K562 (cell line): ENCODE measurements around the gene IGSF3. TPM values are rescaled to one million over a fixed set of nuclear protein-coding genes. Genes with fewer than 3 reads are reported as not detected.
A peak's percentile ranks its signal among the peaks of the same experiment; 100 is the strongest.

ENCODE experiments used
- CCNT2 ChIP-seq: IDR thresholded peaks from 2 replicates; pipeline ENCODE4 v1.6.1; 2011; ENCODE audit warnings: borderline replicate concordance, low read depth, mild to moderate bottlenecking, moderate library complexity, mixed read lengths, low read length; ENCODE audit not compliant: insufficient read length; ENCODE audit errors: extremely low read depth
- GATAD2B ChIP-seq: fragments of 450-650 bp; IDR thresholded peaks from 2 replicates; pipeline ENCODE4 v1.6.1; 2017; ENCODE audit warnings: mild to moderate bottlenecking, borderline replicate concordance
- HDAC6 ChIP-seq: IDR thresholded peaks from 2 replicates; pipeline ENCODE4 v1.6.1; 2012; ENCODE audit warnings: low read depth, mild to moderate bottlenecking, control low read depth, inconsistent platforms, low read length, moderate library complexity
- JUN ChIP-seq, 2 experiments: sonication (generic) in 1 of 2; formaldehyde crosslinking in 1 of 2; IDR thresholded peaks; 2 replicates each; pipeline versions ENCODE4 v1.6.1 to v1.8.0; 2012 to 2022; ENCODE audit warnings: borderline replicate concordance in 2 of 2, mild to moderate bottlenecking in 2 of 2, improper control_type of control experiment in 1 of 2, low read depth in 1 of 2, low read length in 1 of 2, missing genetic modification reagents in 1 of 2
- JUNB ChIP-seq: fragments of 450-650 bp; formaldehyde crosslinking; conservative IDR thresholded peaks from 2 replicates; pipeline ENCODE4 v1.4.0; 2020; ENCODE audit warnings: mild to moderate bottlenecking
- NRF1 ChIP-seq, 2 experiments: fragments of 450-650 bp; IDR thresholded peaks in 1 of 2; conservative IDR thresholded peaks in 1 of 2; 2 replicates each; pipeline ENCODE4 v1.6.1; 2014; ENCODE audit warnings: mild to moderate bottlenecking in 2 of 2
- PCBP1 ChIP-seq: fragments of 200-400 bp; formaldehyde crosslinking; IDR thresholded peaks from 2 replicates; pipeline ENCODE4 v1.6.1; 2018; ENCODE audit warnings: mild to moderate bottlenecking, low read depth, low read length; ENCODE audit not compliant: poor library complexity, severe bottlenecking
- PHF8 ChIP-seq: fragments of 200-600 bp; sonication (generic); IDR thresholded peaks from 2 replicates; pipeline ENCODE4 v1.6.1; 2012; ENCODE audit warnings: mixed run types, mild to moderate bottlenecking, inconsistent platforms, low read length, moderate library complexity, borderline replicate concordance
- POLR2G ChIP-seq: fragments of 200-400 bp; formaldehyde crosslinking; IDR thresholded peaks from 2 replicates; pipeline ENCODE4 v1.6.1; 2017; ENCODE audit warnings: low read depth, mild to moderate bottlenecking, antibody characterized with exemption, low read length, moderate library complexity
- SIN3A ChIP-seq, 2 experiments: fragments of 150-350 bp in 1 of 2; IDR thresholded peaks; 2 replicates each; pipeline ENCODE4 v1.6.1; 2011 to 2016; ENCODE audit warnings: borderline replicate concordance in 2 of 2, low read depth in 2 of 2, low read length in 2 of 2, mild to moderate bottlenecking in 2 of 2, moderate library complexity in 2 of 2; ENCODE audit not compliant: control insufficient read depth in 1 of 2
- SMAD4 ChIP-seq: fragments of 250-450 bp; sonication (Bioruptor Pico); conservative IDR thresholded peaks from 2 replicates; pipeline ENCODE4 v1.8.0; 2021; ENCODE audit warnings: inconsistent platforms, mild to moderate bottlenecking, moderate library complexity
- SPI1 ChIP-seq: IDR thresholded peaks from 2 replicates; pipeline ENCODE4 v1.6.1; 2011; ENCODE audit warnings: low read depth, low read length, control low read depth, borderline replicate concordance
- SRSF7 ChIP-seq: fragments of 200-400 bp; formaldehyde crosslinking; optimal IDR thresholded peaks from 2 replicates; pipeline ENCODE3; 2017; ENCODE audit warnings: mild to moderate bottlenecking, low read depth, low read length
- TBP ChIP-seq: optimal IDR thresholded peaks from 2 replicates; pipeline ENCODE3; 2011; ENCODE audit warnings: low read depth, low read length, improper control_type of control experiment
- VEZF1 ChIP-seq: fragments of 200-800 bp; sonication (Bioruptor generic); IDR thresholded peaks from 2 replicates; pipeline ENCODE4 v1.6.1; 2017; ENCODE audit warnings: missing genetic modification characterization, missing compliant biosample characterization
- YY1 ChIP-seq, 3 experiments: IDR thresholded peaks; 2 replicates each; pipeline ENCODE4 v1.6.1; 2011; ENCODE audit warnings: low read length in 2 of 3, mild to moderate bottlenecking in 2 of 3, moderate library complexity in 2 of 3, borderline replicate concordance in 1 of 3, control low read depth in 1 of 3, low read depth in 1 of 3; ENCODE audit not compliant: insufficient read depth in 3 of 3, insufficient replicate concordance in 2 of 3, control insufficient read depth in 1 of 3, insufficient read length in 1 of 3; ENCODE audit errors: extremely low read depth in 1 of 3
- ZBTB7A ChIP-seq: IDR thresholded peaks from 2 replicates; pipeline ENCODE4 v1.6.1; 2011; ENCODE audit warnings: low read depth, mild to moderate bottlenecking, low read length, moderate library complexity, borderline replicate concordance; ENCODE audit not compliant: control insufficient read depth
- polyA plus RNA-seq, 8 experiments: library from polyadenylated mRNA; depleted of rRNA in 4 of 8; stranded (reverse) in 5 of 8; unstranded in 3 of 8; fragments of >200 nt; fragmentation: Nextera tagmentation in 2 of 8; fragmentation: Illumina TruSeq in 1 of 8; extraction: Ambion mirVana in 2 of 8; extraction: Trizol in 1 of 8; gene quantifications; 2 replicates each; pipeline versions ENCODE4 v1.2.1 to v1.2.3, GENCODE V29; 2011 to 2014; ENCODE audit warnings: inconsistent platforms in 1 of 8, missing spikeins in 1 of 8
- total RNA-seq, 7 experiments: library from RNA; depleted of rRNA in 6 of 7; stranded (reverse); fragments of >200 nt in 6 of 7; fragmentation: Illumina TruSeq in 2 of 7; extraction: Trizol in 2 of 7; gene quantifications; 2 replicates each; pipeline versions ENCODE4 v1.2.1 to v1.2.3, GENCODE V29; 2011 to 2021; ENCODE audit warnings: low replicate concordance in 1 of 7
- TF ChIP-seq, protein P1 (sequence below): fragments of 450-650 bp; IDR thresholded peaks from 2 replicates; pipeline ENCODE4 v1.6.1; 2017; ENCODE audit warnings: antibody characterized with exemption, mild to moderate bottlenecking

Gene IGSF3
- total and polyA plus RNA-seq, 9 of the 15 experiments (the other 6 are each of a cell fraction or from before 2014, with no cell fraction given) = 1.1 to 15.0 (median 8.3) TPM

DNA sequence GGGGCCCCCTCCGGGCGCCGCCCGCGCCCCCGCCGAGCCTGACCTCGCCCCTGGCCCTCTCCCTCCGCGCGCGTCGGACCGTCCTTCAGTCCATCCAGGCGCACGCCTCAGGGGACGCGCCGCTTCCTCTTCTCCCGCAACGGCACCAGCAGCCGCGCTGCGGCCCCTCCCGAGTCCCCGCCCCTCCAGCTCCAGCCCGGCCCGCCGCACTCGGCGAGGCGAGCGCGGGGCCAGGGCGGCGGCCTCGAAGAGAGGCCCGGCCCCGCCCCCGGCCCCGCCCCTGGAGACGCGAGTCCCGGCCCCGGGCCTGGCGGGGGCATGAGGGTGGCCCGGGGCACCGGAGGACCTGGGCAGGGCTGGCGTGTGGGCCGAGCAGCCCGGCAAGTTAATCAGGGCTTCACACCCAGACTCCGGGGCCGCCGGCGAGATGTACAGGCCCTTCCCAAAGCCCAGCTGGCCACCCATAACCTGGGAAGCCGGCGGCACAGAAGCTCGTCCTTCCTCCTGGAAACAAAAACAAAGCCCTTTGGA is at the start of gene IGSF3 (continued):
- TF ChIP-seq SPI1 = peak; percentile 82
- TF ChIP-seq SIN3A (IDR thresholded peaks at IDR 0.05; ENCODE audit: borderline replicate concordance in 2 of 2, control insufficient read depth in 1 of 2, low read depth in 2 of 2, low read length in 2 of 2) = peak in 1 of 2 experiments; percentile 51; a peak in 1 of 4 replicates
- peak; percentile 84 for TF ChIP-seq PCBP1
- TF ChIP-seq PHF8 = peak; percentile 33; the same call in 1 of the 2 replicates
- TF ChIP-seq NRF1 (conservative IDR thresholded peaks at IDR 0.05 in 1 of 2, IDR thresholded peaks at IDR 0.05 in 1 of 2) = peak in 1 of 2 experiments; percentile 18; a peak in 2 of 4 replicates
- TF ChIP-seq CCNT2 = peak; percentile 86
- no peak for TF ChIP-seq HDAC6
- peak; percentile 80 for TF ChIP-seq VEZF1 (CRISPR knock-in tag)
- TF ChIP-seq SRSF7 = no peak
- TF ChIP-seq, protein P1, sequence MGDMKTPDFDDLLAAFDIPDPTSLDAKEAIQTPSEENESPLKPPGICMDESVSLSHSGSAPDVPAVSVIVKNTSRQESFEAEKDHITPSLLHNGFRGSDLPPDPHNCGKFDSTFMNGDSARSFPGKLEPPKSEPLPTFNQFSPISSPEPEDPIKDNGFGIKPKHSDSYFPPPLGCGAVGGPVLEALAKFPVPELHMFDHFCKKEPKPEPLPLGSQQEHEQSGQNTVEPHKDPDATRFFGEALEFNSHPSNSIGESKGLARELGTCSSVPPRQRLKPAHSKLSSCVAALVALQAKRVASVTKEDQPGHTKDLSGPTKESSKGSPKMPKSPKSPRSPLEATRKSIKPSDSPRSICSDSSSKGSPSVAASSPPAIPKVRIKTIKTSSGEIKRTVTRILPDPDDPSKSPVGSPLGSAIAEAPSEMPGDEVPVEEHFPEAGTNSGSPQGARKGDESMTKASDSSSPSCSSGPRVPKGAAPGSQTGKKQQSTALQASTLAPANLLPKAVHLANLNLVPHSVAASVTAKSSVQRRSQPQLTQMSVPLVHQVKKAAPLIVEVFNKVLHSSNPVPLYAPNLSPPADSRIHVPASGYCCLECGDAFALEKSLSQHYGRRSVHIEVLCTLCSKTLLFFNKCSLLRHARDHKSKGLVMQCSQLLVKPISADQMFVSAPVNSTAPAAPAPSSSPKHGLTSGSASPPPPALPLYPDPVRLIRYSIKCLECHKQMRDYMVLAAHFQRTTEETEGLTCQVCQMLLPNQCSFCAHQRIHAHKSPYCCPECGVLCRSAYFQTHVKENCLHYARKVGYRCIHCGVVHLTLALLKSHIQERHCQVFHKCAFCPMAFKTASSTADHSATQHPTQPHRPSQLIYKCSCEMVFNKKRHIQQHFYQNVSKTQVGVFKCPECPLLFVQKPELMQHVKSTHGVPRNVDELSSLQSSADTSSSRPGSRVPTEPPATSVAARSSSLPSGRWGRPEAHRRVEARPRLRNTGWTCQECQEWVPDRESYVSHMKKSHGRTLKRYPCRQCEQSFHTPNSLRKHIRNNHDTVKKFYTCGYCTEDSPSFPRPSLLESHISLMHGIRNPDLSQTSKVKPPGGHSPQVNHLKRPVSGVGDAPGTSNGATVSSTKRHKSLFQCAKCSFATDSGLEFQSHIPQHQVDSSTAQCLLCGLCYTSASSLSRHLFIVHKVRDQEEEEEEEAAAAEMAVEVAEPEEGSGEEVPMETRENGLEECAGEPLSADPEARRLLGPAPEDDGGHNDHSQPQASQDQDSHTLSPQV = peak; percentile 42; the same call in 1 of the 2 replicates
- 0 out of 2 replicates have a peak, but pooled peaks have one; percentile 25 for TF ChIP-seq JUNB (CRISPR knock-in tag)
- peak; percentile 83; the same call in 1 of the 2 replicates for TF ChIP-seq ZBTB7A
- TF ChIP-seq SMAD4 (CRISPR knock-in tag) = 0 out of 2 replicates have a peak, but pooled peaks have one; percentile 15
- TF ChIP-seq JUN (IDR thresholded peaks at IDR 0.05; ENCODE audit: borderline replicate concordance, low read depth, low read length) = no peak
- TF ChIP-seq JUN (CRISPR knock-in tag; IDR thresholded peaks at IDR 0.05; ENCODE audit: borderline replicate concordance) = no peak
- peak; percentile 75 for TF ChIP-seq TBP
- TF ChIP-seq GATAD2B = peak; percentile 60; the same call in 1 of the 2 replicates
- TF ChIP-seq YY1 (IDR thresholded peaks at IDR 0.05; ENCODE audit: borderline replicate concordance in 1 of 3, control insufficient read depth in 1 of 3, extremely low read depth in 1 of 3, insufficient read depth in 3 of 3, insufficient read length in 1 of 3, insufficient replicate concordance in 2 of 3, low read depth in 1 of 3, low read length in 2 of 3) = peak in 2 of 3 experiments; percentile 42 to 47
- peak; percentile 86 for TF ChIP-seq POLR2G
